ENCODE results near the gene TRABD2A. TPM values are rescaled to one million over a fixed set of nuclear protein-coding genes. Genes with fewer than 3 reads are reported as not detected.

The TRABD2A gene
- total and polyA plus RNA-seq, 4 donors = 0.26 to 10.3 (median 0.55) TPM

GRCh38 chr2:84782717-84783442 lies 98.0 kb downstream of the TRABD2A start:
- H3K9ac ChIP-seq (ENCODE audit: low read depth in 1 of 2, low read length in 2 of 2) = no peak overlapping the region
- WGBS = 83% methylated on average over 1 of the region's 1 CpG
- H3K36me3 ChIP-seq (ENCODE audit: control insufficient read depth in 4 of 4, insufficient read depth in 3 of 4, low read depth in 1 of 4, low read length in 3 of 4) = no peaks in the 10 kb centered on the region
- no peak for DNase-seq (ENCODE audit: low spot score)
- H3K27me3 ChIP-seq (ENCODE audit: control insufficient read depth in 4 of 4, insufficient read depth in 4 of 4, low read length in 3 of 4) = no peaks in the 10 kb centered on the region
- H3K9me3 ChIP-seq (ENCODE audit: control insufficient read depth in 4 of 4, low read length in 3 of 4) = no peaks in the 10 kb centered on the region
- peak overlapping the region in 1 of 2 donors; percentile 31 for H3K27ac ChIP-seq (ENCODE audit: low read depth in 1 of 2, low read length in 2 of 2)
- no peaks in the 10 kb centered on the region for H3K4me1 ChIP-seq (ENCODE audit: control insufficient read depth in 4 of 4, insufficient read depth in 4 of 4, low read length in 3 of 4)
- H3K4me3 ChIP-seq (ENCODE audit: low read depth in 1 of 3, low read length in 3 of 3) = no peak overlapping the region
- TF ChIP-seq FOXA2 (IDR thresholded peaks at IDR 0.05) (no peak), SP1 (IDR thresholded peaks at IDR 0.05) (no peak)

DNA sequence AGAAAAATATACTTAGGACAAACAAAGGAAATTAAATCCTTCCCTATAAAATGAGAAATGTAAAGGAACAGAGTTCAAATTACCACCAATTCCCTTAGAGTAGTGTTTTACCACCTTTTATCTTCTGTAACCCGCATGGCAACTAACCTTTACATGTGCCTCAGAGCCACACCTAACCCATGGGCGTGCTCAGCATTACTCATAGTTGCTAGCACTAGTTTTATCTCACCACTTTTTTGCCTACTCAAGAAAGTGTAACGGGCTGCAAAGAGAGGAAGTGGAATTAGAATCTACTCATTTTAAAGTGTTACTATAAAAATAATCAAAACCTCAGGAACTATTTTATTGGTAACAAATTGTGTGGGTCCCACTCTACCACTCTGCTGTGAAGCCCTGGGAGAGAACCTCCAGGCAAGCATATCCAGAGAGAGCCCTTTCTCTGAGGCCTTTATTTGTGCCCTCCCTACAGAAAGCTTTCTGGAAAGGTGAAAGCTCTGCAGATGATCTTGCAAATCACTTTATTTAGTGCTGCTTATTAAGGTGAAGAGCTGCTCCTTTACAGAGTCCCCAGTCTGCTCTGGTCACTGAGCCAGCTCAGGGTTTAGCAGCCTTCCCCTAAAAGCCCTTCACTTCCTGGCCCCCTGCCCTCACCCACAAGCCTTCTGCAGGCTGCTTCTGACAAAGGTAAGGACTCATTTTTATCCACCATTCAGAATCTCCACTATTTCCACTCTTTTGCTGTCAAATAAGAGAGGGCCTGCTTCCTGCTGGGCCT lies 98.8 kb downstream of the TRABD2A start:
- WGBS = 73% methylated on average over 3 of the region's 3 CpGs
- TF ChIP-seq NR2F2 (IDR thresholded peaks at IDR 0.05) (no peak), REST (IDR thresholded peaks at IDR 0.05) (no peak), RAD21 (IDR thresholded peaks at IDR 0.05) (no peak), FOXA1 (IDR thresholded peaks at IDR 0.05) (no peak), ATF3 (IDR thresholded peaks at IDR 0.05) (no peak), EGR1 (IDR thresholded peaks at IDR 0.05; ENCODE audit: low read depth in 2 of 2) (no peak), FOXA2 (IDR thresholded peaks at IDR 0.05) (no peak), JUND (IDR thresholded peaks at IDR 0.05) (no peak), HNF4G (IDR thresholded peaks at IDR 0.05) (no peak), YY1 (IDR thresholded peaks at IDR 0.05) (no peak), TAF1 (conservative IDR thresholded peaks at IDR 0.05) (no peak), CTCF (IDR thresholded peaks at IDR 0.05; ENCODE audit: low read depth, low read length, missing input control) (no peak), GABPA (IDR thresholded peaks at IDR 0.05 in 1 of 2, conservative IDR thresholded peaks at IDR 0.05 in 1 of 2) (no peak)
- Histone ChIP-seq H3K27ac (ENCODE audit: low read depth in 1 of 2, low read length in 2 of 2) (peak overlapping the region in 1 of 2 donors; percentile 31), H3K4me3 (ENCODE audit: low read depth in 1 of 3, low read length in 3 of 3) (no peak overlapping the region), H3K9ac (ENCODE audit: low read depth in 1 of 2, low read length in 2 of 2) (no peak overlapping the region), H3K27me3 (ENCODE audit: control insufficient read depth in 4 of 4, insufficient read depth in 4 of 4, low read length in 3 of 4) (no peaks in the 10 kb centered on the region), H3K9me3 (ENCODE audit: control insufficient read depth in 4 of 4, low read length in 3 of 4) (no peaks in the 10 kb centered on the region), H3K4me1 (ENCODE audit: control insufficient read depth in 4 of 4, insufficient read depth in 4 of 4, low read length in 3 of 4) (no peaks in the 10 kb centered on the region), H3K36me3 (ENCODE audit: control insufficient read depth in 4 of 4, insufficient read depth in 3 of 4, low read depth in 1 of 4, low read length in 3 of 4) (no peaks in the 10 kb centered on the region)
- no peak for DNase-seq (ENCODE audit: low spot score)

All from liver (tissue), 9 donors.